AG04450 (cell line): ENCODE data around the gene GPR61. TPM values are rescaled to one million over a fixed set of nuclear protein-coding genes. Genes with fewer than 3 reads are reported as not detected.

Experiments used
- CTCF ChIA-PET: fragments of 300-600, 350-600 bp; formaldehyde crosslinking; extraction: SDS; loops from one replicate; lab custom pipeline; 2022; ENCODE audit warnings: antibody characterized with exemption, inconsistent platforms; lab: Charles Lee
- POLR2A ChIA-PET: fragments of 350-600 bp; formaldehyde crosslinking; extraction: SDS; loops from one replicate; lab custom pipeline; 2021; ENCODE audit warnings: antibody characterized with exemption, inconsistent platforms; lab: Yijun Ruan, JAX
- DNase-seq: peaks from one replicate; pipeline ENCODE4 v3.0.0-alpha.2; 2011; ENCODE audit warnings: low read depth, low spot score
- H3K27ac ChIP-seq: one replicate; pipeline ENCODE4 v1.5.1; 2012; ENCODE audit warnings: low read depth, low read length, control low read depth
- H3K27me3 ChIP-seq: one replicate; pipeline ENCODE4 v1.6.0; 2012; ENCODE audit warnings: low read length; ENCODE audit not compliant: control insufficient read depth, insufficient read depth
- H3K4me3 ChIP-seq: 2 replicates; pipeline ENCODE4 v1.5.1; 2011; ENCODE audit warnings: mild to moderate bottlenecking, low read depth, low read length, control low read depth
- H3K9me3 ChIP-seq: 2 replicates; pipeline ENCODE4 v1.5.1; 2012; ENCODE audit warnings: low read length; ENCODE audit not compliant: control insufficient read depth, insufficient read depth
- CTCF ChIP-seq: IDR thresholded peaks from 2 replicates; pipeline ENCODE4 v1.5.1; 2011; ENCODE audit warnings: low read depth, low read length, control low read depth, inconsistent platforms
- polyA plus RNA-seq: library from polyadenylated mRNA; depleted of rRNA; stranded (reverse); fragments of >200 nt; gene quantifications from 2 replicates; pipeline ENCODE4 v1.2.3, GENCODE V29; 2011

Gene GPR61
- polyA plus RNA-seq, 1 experiment, result not detected

- CTCF ChIA-PET, result interaction anchor here (1.5 to 17.0 kb wide), 2 partner anchors 28 to 112 kb away, joined by 4 to 1351 read pairs; partner anchors contain the start of genes AMIGO1, ATXN7L2 and CYB561D1
- no peak for DNase-seq
These were observed 11.6 kb upstream of the GPR61 start for GRCh38 chr1:109527846-109528695.

GRCh38 chr1:109528712-109529111 lies 11.0 kb upstream of the GPR61 start:
- H3K27ac ChIP-seq, result no peak overlapping the region
- ChIA-PET POLR2A (no interaction called here), CTCF (interaction anchor here (1.5 to 17.0 kb wide), 3 partner anchors 17 to 111 kb away, joined by 4 to 1351 read pairs (median 10); partner anchors contain the start of genes AMIGO1, ATXN7L2 and CYB561D1)

More at GRCh38 chr1:109527846-109528695, 11.6 kb upstream of the GPR61 start:
- Histone ChIP-seq H3K4me3 (no peak overlapping the region), H3K9me3 (no peaks in the 10 kb centered on the region), H3K27me3 (peaks cover 21% of the 10 kb centered on the region), H3K27ac (no peak overlapping the region)
- no peak for TF ChIP-seq CTCF
- POLR2A ChIA-PET, result no interaction called here

DNA sequence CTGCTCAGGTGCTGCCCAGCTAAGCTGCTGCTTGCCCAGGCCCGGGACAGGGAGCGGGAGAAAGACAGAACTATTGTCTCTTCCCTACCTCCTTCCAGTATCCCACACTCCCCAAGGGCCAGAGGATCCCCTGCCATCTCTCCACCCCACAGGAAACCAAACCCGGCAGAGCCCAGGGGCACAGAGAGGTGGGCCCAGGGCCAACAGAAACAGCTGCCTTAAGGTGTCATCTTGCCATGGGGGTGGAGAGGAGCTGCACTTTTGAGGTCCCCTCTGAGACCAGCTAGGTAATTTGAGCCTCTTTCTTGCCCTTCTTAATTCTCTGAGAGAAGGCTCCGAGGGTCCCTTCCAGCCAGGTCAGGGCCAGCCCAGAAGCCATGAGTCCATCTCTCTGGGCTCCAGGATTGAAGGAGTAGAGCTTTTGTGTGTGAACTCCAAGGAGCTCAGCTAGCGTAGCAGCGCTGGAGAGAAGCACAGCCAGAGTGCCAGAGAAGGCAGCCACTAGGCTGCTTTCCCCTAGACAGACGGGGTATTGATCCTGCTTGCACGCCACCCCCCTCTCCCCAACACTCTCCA lies 9.7 kb upstream of the GPR61 start:
- no peak overlapping the region for H3K27ac ChIP-seq
- POLR2A ChIA-PET, result interaction anchor here (1.6 kb wide), 1 partner anchor 40 kb away, joined by 4 read pairs; no protein-coding TSS in a partner anchor
- DNase-seq, result no peak
- CTCF ChIA-PET, result interaction anchor here (1.1 to 17.0 kb wide), 3 partner anchors 16 to 265 kb away, joined by 3 to 1351 read pairs (median 10); partner anchors contain the start of genes AMIGO1, ATXN7L2 and CYB561D1
- H3K4me3 ChIP-seq, result no peak overlapping the region
- H3K27me3 ChIP-seq, result peaks cover 15% of the 10 kb centered on the region
- no peaks in the 10 kb centered on the region for H3K9me3 ChIP-seq
- TF ChIP-seq CTCF, result no peak

More at GRCh38 chr1:109528712-109529111, 11.0 kb upstream of the GPR61 start:
- H3K4me3 ChIP-seq, result no peak overlapping the region
- no peaks in the 10 kb centered on the region for H3K9me3 ChIP-seq
- no peak for DNase-seq
- H3K27me3 ChIP-seq, result peaks cover 19% of the 10 kb centered on the region
- no peak for TF ChIP-seq CTCF

- no peak overlapping the region for H3K4me3 ChIP-seq
- TF ChIP-seq CTCF, result no peak
- H3K9me3 ChIP-seq, result no peaks in the 10 kb centered on the region
- peaks cover 14% of the 10 kb centered on the region for H3K27me3 ChIP-seq
- POLR2A ChIA-PET, result interaction anchor here (1.6 kb wide), 1 partner anchor 40 kb away, joined by 4 read pairs; no protein-coding TSS in a partner anchor
- no peak overlapping the region for H3K27ac ChIP-seq
- no peak for DNase-seq
- CTCF ChIA-PET, result interaction anchor here (1.1 to 17.0 kb wide), 3 partner anchors 15 to 266 kb away, joined by 3 to 1351 read pairs (median 10); partner anchors contain the start of genes AMIGO1, ATXN7L2 and CYB561D1
These were observed 9.1 kb upstream of the GPR61 start for GRCh38 chr1:109530457-109531087.
